Midbrain (tissue), 1 donor: ENCODE results near the gene FOXP1.

ENCODE experiments used
- DNase-seq: peaks from one replicate; lab custom pipeline; 2025; lab: John Stamatoyannopoulos, UW

The FOXP1 gene

DNA sequence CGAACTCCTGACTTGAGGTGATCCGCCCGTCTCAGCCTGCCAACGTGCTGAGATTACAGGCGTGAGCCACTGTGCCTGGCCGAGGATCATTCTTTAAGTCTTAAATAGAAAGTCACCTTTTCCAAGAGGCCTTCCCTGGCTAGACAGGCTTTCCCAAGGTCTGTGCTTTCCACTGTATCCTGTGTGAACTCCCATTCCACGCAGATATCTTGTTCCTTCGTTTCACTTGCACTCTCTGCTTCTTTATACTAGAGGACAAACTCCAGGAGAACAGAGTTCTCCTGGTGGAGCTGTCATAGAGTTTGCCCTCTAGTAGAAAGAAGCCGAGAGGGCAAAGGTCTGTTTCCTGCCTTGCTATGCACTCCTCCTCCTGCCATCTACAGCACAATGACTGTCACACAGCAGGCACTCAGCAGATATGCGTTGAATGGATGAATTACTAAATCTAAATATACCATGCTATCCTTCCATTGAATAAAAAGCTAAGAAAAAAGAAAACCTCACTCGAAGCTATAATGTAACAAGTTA lies 211.2 kb downstream of the FOXP1 start:
- no peak for DNase-seq

DNA sequence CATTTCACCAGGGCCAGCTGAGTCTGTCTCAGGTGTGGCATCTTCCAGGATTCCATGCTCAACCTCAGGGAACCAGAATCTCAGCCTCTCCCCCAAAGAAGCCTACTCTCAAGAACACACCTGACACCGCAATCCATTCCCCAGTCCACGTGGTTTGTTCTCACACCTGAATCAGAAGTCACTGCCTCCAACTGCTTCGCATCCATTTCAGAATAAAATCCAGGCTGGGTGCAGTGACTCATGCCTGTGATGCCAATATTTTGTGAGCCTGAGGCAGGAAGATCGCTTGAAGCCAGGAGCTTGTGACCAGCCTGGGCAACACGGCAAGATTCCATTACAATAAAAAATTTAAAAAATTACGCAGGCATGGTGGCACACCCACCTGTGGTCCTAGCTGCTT lies 212.2 kb downstream of the FOXP1 start:
- DNase-seq: no peak

DNA sequence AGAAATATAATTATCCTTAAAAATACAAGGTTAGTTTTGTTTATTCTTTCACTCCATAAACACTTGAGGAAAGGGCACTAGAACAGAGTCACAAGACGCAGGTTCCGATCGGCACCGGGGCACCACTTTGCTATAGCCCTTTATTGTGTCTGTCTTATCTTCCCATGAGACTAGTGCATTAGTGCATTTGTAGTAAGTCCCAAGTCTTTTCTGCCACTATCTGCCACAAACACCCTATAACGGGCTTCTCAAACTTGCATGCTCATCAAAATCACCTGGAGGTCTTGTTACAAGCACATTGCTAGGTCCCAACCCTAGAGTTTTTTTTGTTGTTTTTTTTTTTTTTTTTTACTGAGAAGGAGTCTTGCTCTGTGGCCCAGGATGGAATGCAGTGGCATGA lies 213.1 kb downstream of the FOXP1 start:
- DNase-seq: no peak

DNA sequence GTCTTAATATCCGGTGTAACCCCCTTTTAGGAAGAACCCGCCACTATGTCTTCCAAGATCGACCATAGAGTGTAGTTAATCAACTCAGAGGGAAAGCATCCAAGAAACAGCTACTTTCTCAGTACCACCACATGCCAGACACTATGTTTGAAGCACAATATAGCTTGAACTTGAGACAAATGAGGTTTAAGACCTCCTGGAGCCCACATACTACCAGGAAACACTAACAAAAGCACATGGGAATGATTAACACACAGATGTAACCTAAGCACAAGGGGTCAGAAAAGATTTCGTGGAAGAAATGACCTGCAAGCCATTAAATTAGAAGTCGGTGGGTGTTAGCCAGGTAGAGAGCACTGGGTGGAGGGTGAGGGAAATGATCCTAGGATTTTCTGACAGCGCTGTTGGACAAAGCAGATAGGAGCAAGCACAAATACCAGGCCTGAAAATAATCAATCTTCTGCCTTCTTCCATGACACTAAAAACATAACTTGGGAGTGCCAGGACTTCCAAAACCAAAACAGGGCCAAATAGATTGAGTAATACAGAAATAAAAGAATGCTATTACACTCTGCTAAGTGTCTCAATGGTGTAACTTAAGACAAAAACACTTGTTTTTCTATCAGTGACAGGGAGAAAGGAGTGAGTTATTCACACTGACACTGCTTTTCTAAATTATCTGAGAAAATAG lies 213.7 kb downstream of the FOXP1 start:
- DNase-seq: no peak

DNA sequence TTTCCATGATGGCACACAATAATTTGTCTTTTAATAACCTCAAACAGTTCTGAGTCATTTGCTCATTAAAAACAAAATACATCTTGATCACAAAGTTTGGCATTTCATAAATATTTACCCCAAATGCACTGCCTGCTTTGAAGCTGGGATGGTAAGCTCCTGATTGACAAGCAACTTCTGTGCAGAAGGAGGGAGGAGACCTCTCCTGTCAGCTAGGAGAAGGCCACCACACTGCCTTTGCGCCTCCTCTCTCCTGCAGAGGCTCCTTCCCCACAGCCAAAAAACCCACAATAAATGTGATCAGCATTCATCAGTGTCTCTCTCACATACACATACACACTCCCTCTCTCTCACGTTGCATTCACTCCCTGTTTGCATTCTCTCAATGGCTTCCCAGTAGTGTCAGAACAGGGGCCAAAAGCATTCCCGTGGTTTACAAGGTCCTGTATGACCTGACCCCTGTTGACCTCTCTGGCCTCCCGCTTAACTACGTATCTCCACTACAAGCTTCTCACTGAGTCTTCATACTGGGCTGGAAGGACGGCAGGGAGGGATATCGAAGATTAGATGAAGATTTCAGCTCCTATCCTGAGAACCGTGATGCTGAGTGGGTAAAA lies 216.4 kb downstream of the FOXP1 start:
- DNase-seq: no peak

DNA sequence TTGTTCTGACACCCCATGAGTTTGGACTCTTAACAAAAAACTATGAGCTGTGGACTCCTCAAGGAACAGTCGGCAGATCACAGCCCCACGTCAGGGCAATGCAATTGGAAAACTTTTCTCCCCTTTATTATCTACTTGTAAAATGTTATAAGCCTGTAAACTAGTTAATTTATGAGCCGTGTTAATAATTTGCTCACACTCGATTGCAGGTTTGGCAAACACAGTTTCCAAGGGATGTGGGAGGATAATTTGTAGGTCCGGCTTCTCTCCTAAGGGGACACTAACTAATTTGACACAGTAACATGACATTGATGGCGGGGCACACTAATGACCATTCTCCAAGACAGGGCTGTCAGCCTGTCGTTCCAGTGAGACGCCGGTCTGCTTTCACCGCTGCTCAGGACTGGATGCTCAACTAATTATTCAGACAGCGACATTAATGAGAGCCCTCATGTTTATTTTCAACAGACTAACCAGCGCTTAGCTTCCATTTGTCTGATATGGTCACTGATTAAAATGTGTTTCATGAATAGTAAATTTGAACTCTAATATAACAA lies 222.1 kb downstream of the FOXP1 start:
- DNase-seq: no peak

DNA sequence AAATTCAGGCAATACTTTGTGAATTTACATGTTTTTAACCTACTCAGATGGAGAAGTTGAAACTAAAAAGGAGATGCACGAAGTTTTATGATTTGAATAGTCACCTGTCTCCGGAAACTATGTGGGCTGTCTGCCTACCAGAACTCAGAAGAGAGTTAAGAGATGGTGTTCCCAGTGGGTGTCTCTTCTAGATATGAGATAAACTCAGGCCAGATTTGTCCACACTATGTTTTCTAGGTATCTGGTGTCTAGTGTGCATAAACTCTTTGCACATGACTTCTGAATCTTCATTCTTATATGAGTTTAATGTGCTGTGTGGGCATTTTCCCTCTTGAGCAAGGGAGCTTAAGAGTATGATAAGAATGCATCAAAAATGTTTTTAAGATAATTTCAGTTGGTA lies 222.8 kb downstream of the FOXP1 start:
- DNase-seq: no peak

DNA sequence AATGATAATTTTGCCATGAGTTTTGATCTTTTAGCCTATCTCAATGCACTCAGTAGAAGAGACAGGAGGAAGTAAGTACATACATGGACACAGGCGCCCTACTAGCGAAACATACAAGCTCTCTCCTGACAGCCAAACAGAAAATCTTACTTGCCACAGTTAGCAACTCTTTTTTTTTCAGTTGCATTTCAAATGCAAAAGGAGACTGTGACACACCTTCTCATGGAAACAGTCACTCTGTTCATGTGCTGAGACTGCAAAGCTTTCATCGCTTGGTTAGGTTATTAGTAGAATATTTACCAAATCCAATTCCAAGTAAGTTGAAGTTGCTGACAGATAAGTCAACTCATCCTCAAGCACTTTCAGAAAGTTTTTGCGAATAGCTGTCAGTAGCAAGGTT lies 223.3 kb downstream of the FOXP1 start:
- DNase-seq: no peak

DNA sequence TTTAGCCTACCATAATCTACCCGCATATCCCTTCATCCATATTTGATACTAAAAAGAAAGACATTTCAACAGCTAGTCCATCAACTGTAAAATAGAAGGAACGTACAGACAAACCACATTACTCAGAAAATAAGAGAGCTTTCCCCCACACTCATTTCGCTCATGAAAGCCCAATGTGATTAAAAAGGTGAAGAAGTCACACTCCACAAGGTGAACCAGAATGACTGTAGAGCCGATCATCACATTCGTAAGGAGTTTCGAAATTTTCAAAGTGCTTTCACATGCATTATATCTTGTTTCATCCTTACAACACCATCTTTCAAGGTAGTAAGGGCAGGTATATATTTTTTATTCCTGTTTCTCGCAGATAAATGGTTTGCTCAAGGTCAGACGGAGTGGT lies 225.3 kb downstream of the FOXP1 start:
- DNase-seq: no peak

DNA sequence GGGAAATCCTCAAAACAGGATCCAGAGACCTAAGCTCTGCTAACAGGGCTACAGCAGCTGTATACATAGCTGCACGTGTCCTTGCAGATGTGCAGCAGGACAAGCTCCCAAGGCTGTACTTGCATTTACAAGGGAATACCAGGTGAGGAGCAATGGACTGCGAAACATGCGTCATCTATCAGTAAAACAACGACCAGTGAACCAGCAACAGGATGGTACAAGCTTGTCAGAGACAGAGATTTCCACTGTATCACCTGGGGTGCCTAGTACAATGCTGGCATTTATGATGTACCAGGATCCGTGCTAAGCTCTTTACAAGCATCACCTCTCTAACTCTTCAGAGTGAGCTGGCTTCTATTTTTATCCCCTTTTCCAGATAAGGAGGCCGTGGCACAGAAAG lies 227.3 kb downstream of the FOXP1 start:
- no peak for DNase-seq

DNA sequence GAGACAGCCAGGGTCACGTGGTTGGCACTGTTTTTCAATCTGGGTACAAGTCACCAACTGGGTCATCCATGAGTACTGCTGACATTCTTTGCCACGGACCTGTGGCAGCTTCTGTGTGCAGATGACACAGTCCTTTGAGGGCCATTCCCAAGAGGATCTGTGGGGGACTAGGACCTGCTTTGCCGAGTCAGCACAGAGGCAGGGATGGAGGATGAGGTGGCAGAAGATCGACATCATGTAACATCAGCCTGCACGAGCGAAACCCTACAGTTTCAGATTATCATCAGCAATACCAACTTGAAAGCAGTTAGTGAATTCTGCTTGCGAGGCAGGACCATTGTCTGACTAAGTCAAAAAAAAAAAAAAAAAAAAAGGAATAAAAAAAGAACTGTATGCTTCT lies 227.7 kb downstream of the FOXP1 start:
- no peak for DNase-seq

DNA sequence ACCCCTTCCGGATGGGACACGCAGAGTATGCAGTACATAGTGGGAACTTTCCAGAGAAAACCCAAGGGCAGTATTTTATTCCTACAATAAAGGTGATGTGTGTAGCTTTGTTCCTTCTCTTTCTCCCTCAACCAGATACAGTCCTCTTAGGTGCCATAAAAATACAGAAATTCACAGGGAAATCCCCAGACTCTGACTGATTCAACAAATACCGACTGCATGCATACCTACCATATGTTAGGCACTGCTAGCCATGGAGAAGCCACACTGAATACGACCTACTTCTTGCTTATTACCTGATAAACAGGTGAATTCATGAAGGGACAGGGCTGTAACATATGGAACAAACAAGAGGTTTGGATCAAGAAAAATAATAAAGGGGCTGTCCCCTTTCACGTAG lies 228.5 kb downstream of the FOXP1 start:
- DNase-seq: no peak

DNA sequence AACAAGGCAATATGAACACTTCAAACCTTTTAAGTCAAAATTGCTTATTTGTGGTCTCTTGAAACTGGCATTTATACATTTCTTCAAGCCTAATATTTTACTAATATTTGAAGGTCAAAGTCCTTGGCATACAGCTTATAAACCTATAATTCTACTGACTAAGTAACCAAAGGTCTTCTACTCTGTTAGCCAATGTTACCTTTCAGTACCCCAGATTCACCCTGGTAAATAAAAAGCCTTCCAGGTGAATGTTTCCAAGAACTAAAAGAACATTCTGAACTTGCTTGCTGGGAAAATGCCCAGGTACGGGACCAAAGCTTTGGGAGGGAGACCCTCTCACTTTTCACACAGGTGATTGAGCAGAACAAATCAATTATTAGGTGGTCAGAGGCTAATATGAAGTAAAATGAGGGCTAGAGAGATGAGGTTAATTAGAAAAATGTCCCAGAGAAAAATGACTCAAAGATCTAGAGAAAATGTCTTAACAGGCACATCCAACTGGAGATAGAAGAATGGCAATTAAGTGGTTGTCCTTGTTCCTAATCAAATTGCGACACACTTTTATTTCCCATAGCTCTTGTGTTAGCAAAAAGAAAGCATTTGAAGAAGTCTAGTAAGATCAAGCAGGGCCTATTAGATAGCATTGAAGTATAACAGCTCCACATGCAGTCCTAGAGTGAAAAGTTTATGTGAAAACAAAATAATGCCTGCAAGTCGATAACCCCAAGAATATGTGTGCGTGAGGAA lies 232.0 kb downstream of the FOXP1 start:
- DNase-seq: no peak

DNA sequence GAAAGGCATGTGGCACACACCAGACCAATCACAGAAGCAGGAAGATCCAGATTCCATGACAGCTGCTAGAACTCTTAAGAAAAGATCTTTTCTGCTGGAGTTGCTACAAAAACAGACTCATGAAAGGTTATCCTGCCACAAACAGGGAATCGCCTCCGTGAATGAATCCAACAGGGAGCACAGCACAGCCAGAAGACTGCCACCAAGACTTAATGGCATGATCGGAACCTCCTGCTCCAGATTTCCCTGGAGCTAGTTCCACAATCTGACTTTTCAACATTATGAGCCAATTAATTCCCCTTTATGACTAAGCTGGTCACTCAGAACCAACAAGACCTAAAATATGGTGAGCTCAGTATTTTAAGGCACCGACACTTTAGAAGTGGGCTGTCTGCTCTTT lies 232.5 kb downstream of the FOXP1 start:
- no peak for DNase-seq

DNA sequence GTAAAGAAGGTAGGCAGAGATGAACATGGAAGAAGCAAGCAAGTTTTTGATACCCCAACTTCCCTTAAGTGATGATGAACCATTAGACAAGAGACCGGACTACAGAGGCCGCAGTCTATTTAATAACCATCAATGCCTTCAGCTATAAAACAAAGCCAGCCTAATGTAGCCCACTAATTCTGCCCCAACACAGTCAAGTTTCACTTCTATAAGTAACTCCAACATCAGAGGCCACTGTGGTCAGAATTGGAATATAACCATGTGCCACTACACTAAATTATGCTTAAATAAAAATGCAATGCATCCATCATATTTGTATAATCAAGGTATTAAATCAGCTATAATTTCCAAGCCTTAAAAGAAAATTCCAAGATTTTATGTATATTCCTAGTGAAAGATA lies 234.7 kb downstream of the FOXP1 start:
- DNase-seq: no peak

DNA sequence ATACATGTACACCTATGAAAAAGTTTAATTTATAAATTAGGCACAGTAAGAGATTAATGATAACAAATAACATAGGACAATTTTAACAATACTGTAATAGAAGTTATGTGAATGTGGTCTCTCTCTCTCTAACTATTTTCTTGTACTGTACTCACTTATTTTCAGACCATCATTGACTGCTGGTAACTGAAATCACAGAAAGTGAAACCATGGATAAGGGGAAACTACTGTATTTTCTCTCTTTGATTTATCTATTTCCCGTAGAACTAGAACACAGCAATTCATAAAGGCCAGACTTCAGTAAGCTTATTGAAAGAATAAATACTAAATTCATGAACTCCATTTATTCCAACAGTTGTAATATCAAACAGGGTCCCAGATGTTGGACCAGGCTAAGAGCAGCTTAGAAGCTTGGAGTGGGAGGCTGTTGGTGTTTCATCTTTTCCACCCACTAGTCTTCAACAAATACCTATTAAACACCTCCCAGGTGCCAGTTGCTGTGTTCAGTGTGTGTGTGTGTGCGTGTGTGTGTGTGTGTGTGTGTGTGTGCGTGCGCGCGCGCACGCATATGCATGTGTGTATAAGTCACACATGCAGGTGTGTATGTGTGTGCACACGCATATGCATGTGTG lies 235.4 kb downstream of the FOXP1 start:
- DNase-seq: no peak

DNA sequence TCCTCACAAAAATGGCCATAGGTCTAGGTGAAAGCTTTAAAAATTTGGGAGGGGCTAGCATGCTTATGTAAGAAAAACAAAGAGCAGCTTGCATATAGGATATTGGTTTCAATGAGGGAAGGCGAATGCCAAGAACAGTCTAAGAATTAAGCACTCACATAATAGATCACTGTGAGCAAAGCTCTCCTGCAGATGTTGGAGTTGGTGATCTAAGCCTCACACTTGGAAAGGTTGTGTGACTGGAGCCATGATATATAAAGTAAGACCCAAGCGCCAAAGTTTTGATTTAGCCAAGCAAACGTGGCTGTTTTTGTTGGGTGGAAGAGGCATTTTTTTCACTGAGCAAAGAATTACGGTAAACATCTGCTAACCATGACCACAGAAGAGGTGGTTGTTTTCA lies 237.5 kb downstream of the FOXP1 start:
- no peak for DNase-seq

DNA sequence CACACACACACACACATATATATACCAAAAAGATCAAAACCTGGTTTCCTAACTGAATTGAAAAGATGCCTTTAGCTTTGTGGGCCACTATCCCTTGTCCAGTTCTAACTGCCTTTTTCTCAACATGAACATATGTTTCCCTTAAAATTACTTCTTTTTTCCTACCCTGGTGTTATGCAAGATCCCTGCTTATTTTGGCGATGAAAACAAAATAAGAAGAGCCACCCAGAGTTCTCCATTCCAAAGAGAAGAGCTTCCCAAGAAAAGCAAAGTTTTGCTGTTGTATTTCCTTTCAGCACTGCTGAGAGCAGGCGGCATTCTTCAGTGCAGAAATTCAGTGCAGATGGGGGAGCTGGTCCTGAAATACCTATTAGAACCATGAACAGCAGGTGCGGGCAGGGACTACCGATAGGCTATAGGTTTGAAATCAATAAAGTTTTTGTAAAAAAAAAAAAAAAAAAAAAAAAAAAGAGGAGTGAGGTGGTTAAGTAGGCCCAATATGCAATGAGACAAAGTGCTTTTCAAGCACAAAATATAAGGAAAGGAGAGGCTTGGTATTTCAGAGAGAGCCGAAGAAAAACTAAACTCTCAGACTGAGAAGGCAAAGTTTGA lies 238.0 kb downstream of the FOXP1 start:
- no peak for DNase-seq

DNA sequence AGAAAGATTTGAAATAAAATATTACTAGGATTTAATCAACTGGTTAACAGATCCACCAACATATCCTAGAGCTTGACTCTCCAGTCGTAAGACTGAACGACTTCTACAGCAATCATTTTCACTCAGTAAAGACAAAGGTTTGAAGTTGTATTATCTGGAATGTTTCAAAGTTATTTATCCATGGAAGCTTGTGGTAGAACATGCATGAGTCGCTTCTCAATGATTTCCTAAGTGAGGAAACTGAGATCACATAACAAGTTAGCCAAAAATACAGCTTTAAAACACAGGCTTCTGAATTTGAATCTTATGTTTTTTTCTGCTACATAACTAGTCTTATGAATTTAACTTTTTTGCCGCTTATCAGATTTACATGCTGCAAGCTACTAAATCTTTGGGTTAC lies 241.8 kb downstream of the FOXP1 start:
- no peak for DNase-seq

DNA sequence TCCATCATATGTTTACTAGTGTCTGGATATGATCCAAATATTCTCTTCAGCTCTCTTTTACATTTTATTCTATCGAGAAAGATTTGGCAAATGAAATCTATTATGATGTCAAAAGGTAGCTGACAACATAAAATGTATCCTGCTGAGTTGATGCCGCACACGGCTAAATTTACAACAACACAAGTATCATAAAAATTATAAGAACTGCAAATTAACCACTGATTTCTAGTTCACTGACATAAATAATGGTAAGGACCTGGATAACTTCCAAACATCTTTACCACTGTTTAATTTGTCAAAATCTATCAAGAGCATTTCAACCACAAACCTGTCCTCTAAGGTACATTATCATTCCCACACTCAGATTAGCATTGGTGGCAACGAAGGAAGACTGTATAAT lies 244.5 kb downstream of the FOXP1 start:
- no peak for DNase-seq

DNA sequence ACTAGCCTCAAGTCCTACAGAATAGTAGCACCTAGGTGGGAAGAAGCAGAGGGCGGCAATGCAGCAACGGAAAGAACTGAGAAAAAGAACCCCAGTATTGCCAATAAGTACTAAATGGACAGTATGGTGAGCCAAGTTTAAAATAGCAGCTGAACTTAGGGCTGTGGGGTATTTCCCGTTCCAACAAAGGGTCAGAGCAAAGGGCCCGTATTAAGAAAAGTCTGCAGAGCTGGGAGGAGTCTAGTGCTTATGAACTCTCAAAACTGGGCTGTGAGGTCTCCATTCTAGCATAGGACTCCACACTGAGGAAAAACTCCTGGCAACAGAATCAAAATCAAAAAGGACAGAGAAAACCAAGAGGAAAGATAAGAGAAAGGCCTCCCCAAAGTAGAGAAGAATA lies 250.7 kb downstream of the FOXP1 start:
- no peak for DNase-seq

DNA sequence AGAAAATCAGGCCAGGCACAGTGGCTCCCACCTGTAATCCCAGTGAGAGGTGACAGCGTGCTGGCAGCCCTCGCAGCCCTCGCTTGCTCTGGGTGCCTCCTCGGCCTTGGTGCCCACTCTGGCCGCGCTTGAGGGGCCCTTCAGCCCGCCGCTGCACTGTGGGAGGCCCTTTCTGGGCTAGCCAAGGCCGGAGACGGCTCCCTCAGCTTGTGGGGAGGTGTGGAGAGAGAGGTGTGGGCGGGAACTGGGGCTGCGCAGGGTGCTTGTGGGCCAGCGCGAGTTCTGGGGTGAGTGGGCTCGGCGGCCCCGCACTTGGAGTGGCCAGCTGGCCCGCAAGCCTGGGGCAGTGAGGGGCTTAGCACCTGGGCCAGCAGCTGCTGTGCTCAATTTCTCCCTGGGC lies 252.6 kb downstream of the FOXP1 start:
- no peak for DNase-seq
